Gastrocnemius medialis (tissue), 4 donors: ENCODE measurements around the gene THAP2. TPM values are rescaled to one million over a fixed set of nuclear protein-coding genes. Genes with fewer than 3 reads are reported as not detected.
A peak's percentile ranks its signal among the peaks of the same experiment; 100 is the strongest.

Experiments used
- ATAC-seq, 2 donors: fragments of 150-250 bp; one replicate each; pipeline ENCODE4 v1.9.1; 2016
- DNase-seq, 2 donors: peaks; one replicate each; pipeline ENCODE4 v3.0.0-alpha.2; 2019
- H3K27ac ChIP-seq, 4 donors: fragments of 200-600 bp; sonication (generic); 1 replicate in 1 of 4; 2 replicates in 3 of 4; pipeline ENCODE4 v1.5.1; 2016 to 2018; ENCODE audit warnings: mild to moderate bottlenecking in 2 of 4, moderate library complexity in 1 of 4
- H3K27me3 ChIP-seq, 3 donors: fragments of 200-600 bp; sonication (generic) in 2 of 3; 1 replicate in 1 of 3; 2 replicates in 2 of 3; pipeline versions ENCODE4 v1.5.1 to v1.6.0; 2016 to 2019; ENCODE audit warnings: mild to moderate bottlenecking in 1 of 3, moderate library complexity in 1 of 3
- H3K36me3 ChIP-seq, 2 donors: fragments of 200-600 bp; sonication (generic) in 1 of 2; one replicate each; pipeline ENCODE4 v1.5.1; 2017 to 2018
- H3K4me1 ChIP-seq, 2 donors: fragments of 200-600 bp; sonication (generic) in 1 of 2; one replicate each; pipeline ENCODE4 v1.5.1; 2016 to 2017; ENCODE audit warnings: mild to moderate bottlenecking in 2 of 2
- H3K4me3 ChIP-seq, 4 donors: fragments of 200-600 bp; sonication (generic) in 3 of 4; 1 replicate in 1 of 4; 2 replicates in 3 of 4; pipeline ENCODE4 v1.5.1; 2016 to 2019; ENCODE audit warnings: mild to moderate bottlenecking in 2 of 4
- H3K9me3 ChIP-seq, 3 donors: fragments of 200-600 bp; sonication (generic) in 2 of 3; 1 replicate in 1 of 3; 2 replicates in 2 of 3; pipeline ENCODE4 v1.5.1; 2016 to 2019
- POLR2A ChIP-seq, 2 donors: fragments of 450-650 bp; IDR thresholded peaks; one replicate each; pipeline ENCODE4 v1.6.1; 2017; ENCODE audit warnings: antibody characterized with exemption in 2 of 2, mild to moderate bottlenecking in 2 of 2, moderate library complexity in 2 of 2
- in situ Hi-C, 4 donors: fragments of 200-750 bp; cut with MboI; loops; one replicate each; pipeline versions ENCODE4 v1.15.0 to v1.8.0; 2017; ENCODE audit warnings: low sequenced_read_pairs in 4 of 4
- intact Hi-C: fragments of 100-400 bp; cut with DNase I; formaldehyde crosslinking; loops from one replicate; pipeline ENCODE4 v1.15.1; 2023; ENCODE audit warnings: low total_unique reads
- total RNA-seq, 4 donors: library from RNA; depleted of rRNA; stranded (reverse); fragments of >200 nt; gene quantifications; one replicate each; pipeline versions ENCODE4 v1.1.0 to v1.2.3, GENCODE V29; 2016
- TF ChIP-seq, protein P1 (sequence below), 5 experiments: fragments of 450-650 bp in 3 of 5; fragments of 200-600 bp in 2 of 5; sonication (generic) in 2 of 5; IDR thresholded peaks in 4 of 5; conservative IDR thresholded peaks in 1 of 5; 1 replicate in 4 of 5; 2 replicates in 1 of 5; pipeline ENCODE4 v1.5.1; 2016 to 2019; ENCODE audit warnings: antibody characterized with exemption in 5 of 5, mild to moderate bottlenecking in 3 of 5, moderate library complexity in 3 of 5

Gene THAP2
- total RNA-seq, 4 donors from 2014 or later, result 0.93 to 6.6 (median 3.2) TPM

DNA sequence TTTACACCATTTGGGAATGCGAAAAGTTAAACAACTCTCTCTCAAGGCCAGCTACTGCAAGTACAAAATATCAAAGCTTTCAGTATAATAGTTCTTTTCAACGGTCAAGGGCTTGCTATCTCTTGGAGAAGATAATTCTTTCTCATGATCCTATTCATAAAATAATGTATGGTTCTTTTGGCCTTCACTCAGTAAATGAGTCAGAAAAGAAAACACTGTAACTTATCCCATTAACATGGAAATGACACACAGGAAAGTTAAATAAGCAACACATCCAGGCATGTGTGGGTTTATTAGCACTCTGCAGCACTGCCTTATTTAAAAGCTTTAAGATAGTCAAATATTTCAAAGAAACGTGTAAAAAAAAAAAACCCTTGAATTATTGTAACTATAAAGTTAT lies 37.3 kb upstream of the THAP2 start:
- intact Hi-C loops (no loop called here), in situ Hi-C loops (loop anchor here in 1 of 4 donors (25.0 kb wide), 2 partner anchors 214 to 261 kb away; no protein-coding TSS in a partner anchor)
- TF ChIP-seq, protein P1, sequence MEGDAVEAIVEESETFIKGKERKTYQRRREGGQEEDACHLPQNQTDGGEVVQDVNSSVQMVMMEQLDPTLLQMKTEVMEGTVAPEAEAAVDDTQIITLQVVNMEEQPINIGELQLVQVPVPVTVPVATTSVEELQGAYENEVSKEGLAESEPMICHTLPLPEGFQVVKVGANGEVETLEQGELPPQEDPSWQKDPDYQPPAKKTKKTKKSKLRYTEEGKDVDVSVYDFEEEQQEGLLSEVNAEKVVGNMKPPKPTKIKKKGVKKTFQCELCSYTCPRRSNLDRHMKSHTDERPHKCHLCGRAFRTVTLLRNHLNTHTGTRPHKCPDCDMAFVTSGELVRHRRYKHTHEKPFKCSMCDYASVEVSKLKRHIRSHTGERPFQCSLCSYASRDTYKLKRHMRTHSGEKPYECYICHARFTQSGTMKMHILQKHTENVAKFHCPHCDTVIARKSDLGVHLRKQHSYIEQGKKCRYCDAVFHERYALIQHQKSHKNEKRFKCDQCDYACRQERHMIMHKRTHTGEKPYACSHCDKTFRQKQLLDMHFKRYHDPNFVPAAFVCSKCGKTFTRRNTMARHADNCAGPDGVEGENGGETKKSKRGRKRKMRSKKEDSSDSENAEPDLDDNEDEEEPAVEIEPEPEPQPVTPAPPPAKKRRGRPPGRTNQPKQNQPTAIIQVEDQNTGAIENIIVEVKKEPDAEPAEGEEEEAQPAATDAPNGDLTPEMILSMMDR (IDR thresholded peaks at IDR 0.05 in 4 of 5, conservative IDR thresholded peaks at IDR 0.05 in 1 of 5), result no peak
- TF ChIP-seq POLR2A (IDR thresholded peaks at IDR 0.05), result no peak
- DNase-seq (no peak), ATAC-seq (no peak)
- Histone ChIP-seq H3K9me3 (no peaks in the 10 kb centered on the region), H3K27ac (no peak overlapping the region), H3K4me1 (no peaks in the 10 kb centered on the region), H3K4me3 (no peak overlapping the region), H3K27me3 (no peaks in the 10 kb centered on the region), H3K36me3 (peaks cover 0 to 94% of the 10 kb centered on the region in 2 donors)

DNA sequence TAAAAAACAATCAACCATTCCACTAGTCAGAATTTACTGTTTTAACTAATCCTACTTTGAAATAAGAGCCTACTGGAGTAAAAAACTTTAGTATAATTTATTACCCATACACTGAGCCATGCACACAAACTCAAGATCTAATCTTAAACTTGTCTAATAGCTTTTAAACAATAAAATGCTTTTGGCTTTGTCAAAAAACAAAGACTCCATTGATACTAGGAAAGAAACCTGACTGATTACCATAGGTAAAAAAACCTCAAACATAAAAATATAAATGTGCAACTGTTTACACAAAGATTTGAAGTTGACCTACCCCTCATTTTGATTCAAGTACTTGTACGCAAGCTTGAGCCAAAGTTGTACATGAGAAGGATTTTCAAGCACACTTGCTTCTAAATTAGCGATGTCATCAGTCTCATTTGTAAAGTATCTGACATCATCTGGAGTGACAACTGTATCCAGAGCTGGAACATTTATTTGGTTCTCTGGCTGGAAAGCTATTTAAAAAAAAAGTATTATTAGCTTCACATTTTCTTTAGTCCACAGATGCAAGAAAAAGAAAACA lies 36.6 kb upstream of the THAP2 start:
- H3K27me3 ChIP-seq, result no peaks in the 10 kb centered on the region
- peaks cover 0 to 94% of the 10 kb centered on the region in 2 donors for H3K36me3 ChIP-seq
- DNase-seq, result no peak
- H3K9me3 ChIP-seq, result no peaks in the 10 kb centered on the region
- intact Hi-C loops (no loop called here), in situ Hi-C loops (loop anchor here in 1 of 4 donors (25.0 kb wide), 2 partner anchors 215 to 260 kb away; no protein-coding TSS in a partner anchor)
- ATAC-seq, result no peak
- no peak overlapping the region for H3K27ac ChIP-seq
- H3K4me1 ChIP-seq, result no peaks in the 10 kb centered on the region
- no peak for TF ChIP-seq POLR2A (IDR thresholded peaks at IDR 0.05)
- TF ChIP-seq, protein P1 (IDR thresholded peaks at IDR 0.05 in 4 of 5, conservative IDR thresholded peaks at IDR 0.05 in 1 of 5), result no peak
- H3K4me3 ChIP-seq, result no peak overlapping the region

DNA sequence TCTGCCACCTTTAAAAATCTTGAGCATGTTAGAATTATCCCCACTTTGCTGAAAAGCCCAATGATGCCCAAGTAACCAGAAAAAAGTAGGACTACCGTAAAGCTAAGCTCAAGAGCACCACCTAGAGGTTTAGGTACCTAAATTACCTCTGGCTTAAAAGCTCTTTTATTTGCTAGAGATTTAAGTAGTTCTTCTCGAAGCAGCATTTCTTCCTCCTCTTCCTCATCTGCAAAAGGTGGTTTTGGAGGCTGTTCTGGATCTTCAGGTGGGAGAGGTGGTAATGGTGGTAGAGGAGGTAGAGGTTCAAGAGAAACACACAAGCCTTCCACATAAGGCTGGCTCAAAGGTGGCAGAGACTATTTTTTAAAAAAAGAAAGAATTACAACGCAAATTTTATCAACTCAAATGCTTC lies 27.4 kb upstream of the THAP2 start:
- Histone ChIP-seq H3K27me3 (no peaks in the 10 kb centered on the region), H3K9me3 (no peaks in the 10 kb centered on the region), H3K4me3 (no peak overlapping the region), H3K27ac (no peak overlapping the region), H3K36me3 (peaks cover 3 to 87% of the 10 kb centered on the region in 2 donors), H3K4me1 (no peaks in the 10 kb centered on the region)
- no peak for TF ChIP-seq POLR2A (IDR thresholded peaks at IDR 0.05)
- TF ChIP-seq, protein P1 (IDR thresholded peaks at IDR 0.05 in 4 of 5, conservative IDR thresholded peaks at IDR 0.05 in 1 of 5), result peak in 4 of 5 experiments; percentile 22 to 69 (median 58)
- in situ Hi-C loops, result loop anchor here in 2 of 4 donors (10.0 to 25.0 kb wide), 3 partner anchors 222 to 251 kb away; no protein-coding TSS in a partner anchor
- ATAC-seq (no peak), DNase-seq (no peak)
- intact Hi-C loops, result loop anchor here (5.0 to 10.0 kb wide), 2 partner anchors 219 to 422 kb away; no protein-coding TSS in a partner anchor

DNA sequence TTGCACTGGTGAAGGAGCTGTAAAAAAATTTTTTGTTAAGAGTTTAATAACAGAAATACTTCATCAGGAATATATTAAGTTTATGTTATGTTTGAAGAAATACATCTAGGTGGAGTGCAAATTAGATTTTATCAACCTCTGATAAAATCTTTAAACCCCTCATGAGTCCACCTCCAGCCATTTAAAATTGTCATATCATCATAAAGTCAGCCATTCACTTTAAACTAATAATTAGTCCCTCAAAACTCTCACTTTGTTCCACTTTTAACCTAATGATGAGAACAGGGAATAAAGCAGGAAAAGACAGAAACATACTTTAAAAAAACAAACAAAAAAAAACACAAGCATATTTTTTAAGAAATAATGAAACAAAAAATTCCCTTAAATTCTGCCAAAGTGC lies 25.6 kb upstream of the THAP2 start:
- no peak overlapping the region for H3K4me3 ChIP-seq
- peaks cover 0 to 87% of the 10 kb centered on the region in 2 donors for H3K36me3 ChIP-seq

More for the DNA sequence above, 25.6 kb upstream of the THAP2 start:
- H3K4me1 ChIP-seq, result no peaks in the 10 kb centered on the region
- TF ChIP-seq, protein P1 (IDR thresholded peaks at IDR 0.05 in 4 of 5, conservative IDR thresholded peaks at IDR 0.05 in 1 of 5), result no peak
- DNase-seq (no peak), ATAC-seq (no peak)
- no peak overlapping the region for H3K27ac ChIP-seq
- intact Hi-C loops, result loop anchor here (5.0 to 10.0 kb wide), 2 partner anchors 221 to 424 kb away; no protein-coding TSS in a partner anchor
- in situ Hi-C loops, result loop anchor here in 2 of 4 donors (10.0 to 25.0 kb wide), 3 partner anchors 224 to 249 kb away; no protein-coding TSS in a partner anchor
- H3K9me3 ChIP-seq, result no peaks in the 10 kb centered on the region
- no peaks in the 10 kb centered on the region for H3K27me3 ChIP-seq
